ENCODE measurements around the gene PRDM16. TPM values are rescaled to one million over a fixed set of nuclear protein-coding genes. Genes with fewer than 3 reads are reported as not detected.

Gene PRDM16
- total and polyA plus RNA-seq, 4 donors: 0.05 to 0.67 (median 0.19) TPM

GRCh38 chr1:3349968-3350299, 280.9 kb downstream of the PRDM16 start:
- Histone ChIP-seq H3K27ac (ENCODE audit: low read depth in 1 of 2, low read length in 2 of 2) (no peak overlapping the region), H3K4me3 (ENCODE audit: low read depth in 1 of 3, low read length in 3 of 3) (no peak overlapping the region), H3K27me3 (ENCODE audit: control insufficient read depth in 4 of 4, insufficient read depth in 4 of 4, low read length in 3 of 4) (no peaks in the 10 kb centered on the region), H3K4me1 (ENCODE audit: control insufficient read depth in 4 of 4, insufficient read depth in 4 of 4, low read length in 3 of 4) (no peaks in the 10 kb centered on the region), H3K9me3 (ENCODE audit: control insufficient read depth in 4 of 4, low read length in 3 of 4) (peaks cover 0 to 4% (median under 1%) of the 10 kb centered on the region in 4 donors), H3K9ac (ENCODE audit: low read depth in 1 of 2, low read length in 2 of 2) (no peak overlapping the region), H3K36me3 (ENCODE audit: control insufficient read depth in 4 of 4, insufficient read depth in 3 of 4, low read depth in 1 of 4, low read length in 3 of 4) (no peaks in the 10 kb centered on the region)
- TF ChIP-seq, protein P1, sequence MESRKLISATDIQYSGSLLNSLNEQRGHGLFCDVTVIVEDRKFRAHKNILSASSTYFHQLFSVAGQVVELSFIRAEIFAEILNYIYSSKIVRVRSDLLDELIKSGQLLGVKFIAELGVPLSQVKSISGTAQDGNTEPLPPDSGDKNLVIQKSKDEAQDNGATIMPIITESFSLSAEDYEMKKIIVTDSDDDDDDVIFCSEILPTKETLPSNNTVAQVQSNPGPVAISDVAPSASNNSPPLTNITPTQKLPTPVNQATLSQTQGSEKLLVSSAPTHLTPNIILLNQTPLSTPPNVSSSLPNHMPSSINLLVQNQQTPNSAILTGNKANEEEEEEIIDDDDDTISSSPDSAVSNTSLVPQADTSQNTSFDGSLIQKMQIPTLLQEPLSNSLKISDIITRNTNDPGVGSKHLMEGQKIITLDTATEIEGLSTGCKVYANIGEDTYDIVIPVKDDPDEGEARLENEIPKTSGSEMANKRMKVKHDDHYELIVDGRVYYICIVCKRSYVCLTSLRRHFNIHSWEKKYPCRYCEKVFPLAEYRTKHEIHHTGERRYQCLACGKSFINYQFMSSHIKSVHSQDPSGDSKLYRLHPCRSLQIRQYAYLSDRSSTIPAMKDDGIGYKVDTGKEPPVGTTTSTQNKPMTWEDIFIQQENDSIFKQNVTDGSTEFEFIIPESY (IDR thresholded peaks at IDR 0.05): no peak
- no peak for TF ChIP-seq EGR1 (IDR thresholded peaks at IDR 0.05; ENCODE audit: low read depth in 2 of 2)
- TF ChIP-seq TAF1 (conservative IDR thresholded peaks at IDR 0.05): no peak
- TF ChIP-seq REST (IDR thresholded peaks at IDR 0.05): no peak
- TF ChIP-seq RAD21 (IDR thresholded peaks at IDR 0.05): no peak
- TF ChIP-seq FOXA2 (IDR thresholded peaks at IDR 0.05): no peak
- no peak for TF ChIP-seq RXRA (IDR thresholded peaks at IDR 0.05)
- no peak for TF ChIP-seq HNF4G (IDR thresholded peaks at IDR 0.05)
- TF ChIP-seq YY1 (IDR thresholded peaks at IDR 0.05): no peak
- TF ChIP-seq, protein P2, sequence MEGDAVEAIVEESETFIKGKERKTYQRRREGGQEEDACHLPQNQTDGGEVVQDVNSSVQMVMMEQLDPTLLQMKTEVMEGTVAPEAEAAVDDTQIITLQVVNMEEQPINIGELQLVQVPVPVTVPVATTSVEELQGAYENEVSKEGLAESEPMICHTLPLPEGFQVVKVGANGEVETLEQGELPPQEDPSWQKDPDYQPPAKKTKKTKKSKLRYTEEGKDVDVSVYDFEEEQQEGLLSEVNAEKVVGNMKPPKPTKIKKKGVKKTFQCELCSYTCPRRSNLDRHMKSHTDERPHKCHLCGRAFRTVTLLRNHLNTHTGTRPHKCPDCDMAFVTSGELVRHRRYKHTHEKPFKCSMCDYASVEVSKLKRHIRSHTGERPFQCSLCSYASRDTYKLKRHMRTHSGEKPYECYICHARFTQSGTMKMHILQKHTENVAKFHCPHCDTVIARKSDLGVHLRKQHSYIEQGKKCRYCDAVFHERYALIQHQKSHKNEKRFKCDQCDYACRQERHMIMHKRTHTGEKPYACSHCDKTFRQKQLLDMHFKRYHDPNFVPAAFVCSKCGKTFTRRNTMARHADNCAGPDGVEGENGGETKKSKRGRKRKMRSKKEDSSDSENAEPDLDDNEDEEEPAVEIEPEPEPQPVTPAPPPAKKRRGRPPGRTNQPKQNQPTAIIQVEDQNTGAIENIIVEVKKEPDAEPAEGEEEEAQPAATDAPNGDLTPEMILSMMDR (IDR thresholded peaks at IDR 0.05; ENCODE audit: low read depth, low read length, missing input control): no peak
- no peak for TF ChIP-seq GABPA (IDR thresholded peaks at IDR 0.05 in 1 of 2, conservative IDR thresholded peaks at IDR 0.05 in 1 of 2)
- no peak for TF ChIP-seq SP1 (IDR thresholded peaks at IDR 0.05)
- TF ChIP-seq HNF4A (conservative IDR thresholded peaks at IDR 0.05): no peak
- TF ChIP-seq NR2F2 (IDR thresholded peaks at IDR 0.05): no peak
- TF ChIP-seq FOXA1 (IDR thresholded peaks at IDR 0.05): no peak
- TF ChIP-seq, protein P3, sequence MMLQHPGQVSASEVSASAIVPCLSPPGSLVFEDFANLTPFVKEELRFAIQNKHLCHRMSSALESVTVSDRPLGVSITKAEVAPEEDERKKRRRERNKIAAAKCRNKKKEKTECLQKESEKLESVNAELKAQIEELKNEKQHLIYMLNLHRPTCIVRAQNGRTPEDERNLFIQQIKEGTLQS (IDR thresholded peaks at IDR 0.05): no peak
- TF ChIP-seq, protein P4, sequence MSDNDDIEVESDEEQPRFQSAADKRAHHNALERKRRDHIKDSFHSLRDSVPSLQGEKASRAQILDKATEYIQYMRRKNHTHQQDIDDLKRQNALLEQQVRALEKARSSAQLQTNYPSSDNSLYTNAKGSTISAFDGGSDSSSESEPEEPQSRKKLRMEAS (IDR thresholded peaks at IDR 0.05): no peak
- TF ChIP-seq JUND (IDR thresholded peaks at IDR 0.05): no peak
- no peak for DNase-seq (ENCODE audit: low spot score)
- 90% methylated on average over 3 of the region's 3 CpGs for WGBS
